Ecto neural progenitor cell (in vitro differentiated cells): ENCODE results near the gene DUSP2.

ENCODE experiments used
- DNase-seq: peaks from one replicate; pipeline ENCODE4 v3.0.0-alpha.2; 2018; ENCODE audit warnings: low spot score

The DUSP2 gene

GRCh38 chr2:96145036-96145847 lies at the start of gene DUSP2:
Gene DUSP2, minus strand, starts transcription at chr2:96145440. Its CDS starts 86 bp downstream, at chr2:96145354.
- peak; percentile 69 for DNase-seq

GRCh38 chr2:96191937-96192670 lies 46.9 kb upstream of the DUSP2 start:
- no peak for DNase-seq

- DNase-seq = no peak
Measured at GRCh38 chr2:96188821-96189526, 43.7 kb upstream of the DUSP2 start.

GRCh38 chr2:96186562-96186961 lies 41.3 kb upstream of the DUSP2 start:
- DNase-seq = no peak

GRCh38 chr2:96185516-96185915 lies 40.3 kb upstream of the DUSP2 start:
- no peak for DNase-seq

- no peak for DNase-seq
Measured at GRCh38 chr2:96184989-96185388, 39.7 kb upstream of the DUSP2 start.

GRCh38 chr2:96184188-96184587 lies 38.9 kb upstream of the DUSP2 start:
- no peak for DNase-seq

- DNase-seq = no peak
Measured at GRCh38 chr2:96181529-96181928, 36.3 kb upstream of the DUSP2 start.

- no peak for DNase-seq
Measured at GRCh38 chr2:96180521-96180920, 35.3 kb upstream of the DUSP2 start.

GRCh38 chr2:96180002-96180401 lies 34.8 kb upstream of the DUSP2 start:
- DNase-seq = no peak

- DNase-seq = no peak
Measured at GRCh38 chr2:96176661-96177060, 31.4 kb upstream of the DUSP2 start.

- no peak for DNase-seq
Measured at GRCh38 chr2:96175951-96176350, 30.7 kb upstream of the DUSP2 start.

- peak; percentile 84 for DNase-seq
Measured at GRCh38 chr2:96174251-96175144, 29.3 kb upstream of the DUSP2 start.

- no peak for DNase-seq
Measured at GRCh38 chr2:96171831-96172230, 26.6 kb upstream of the DUSP2 start.

- DNase-seq = no peak
Measured at GRCh38 chr2:96170626-96171025, 25.4 kb upstream of the DUSP2 start.

GRCh38 chr2:96169868-96170507 lies 24.7 kb upstream of the DUSP2 start:
- no peak for DNase-seq

- no peak for DNase-seq
Measured at GRCh38 chr2:96167407-96168013, 22.3 kb upstream of the DUSP2 start.

- DNase-seq = no peak
Measured at GRCh38 chr2:96164459-96165184, 19.4 kb upstream of the DUSP2 start.

GRCh38 chr2:96163768-96164429 lies 18.7 kb upstream of the DUSP2 start:
- DNase-seq = no peak

- no peak for DNase-seq
Measured at GRCh38 chr2:96163415-96163767, 18.2 kb upstream of the DUSP2 start.
